Dermis blood vessel endothelial cell (primary cell): ENCODE data around the gene BANF2. TPM values are rescaled to one million over a fixed set of nuclear protein-coding genes. Genes with fewer than 3 reads are reported as not detected.
A peak's percentile ranks its signal among the peaks of the same experiment; 100 is the strongest.

Experiments used
- DNase-seq: peaks from one replicate; pipeline ENCODE4 v3.0.0; 2010
- total RNA-seq: library from RNA; depleted of rRNA; stranded (reverse); fragments of >200 nt; gene quantifications from 2 replicates; pipeline ENCODE4 v1.2.3, GENCODE V29; 2014

Gene BANF2
- total RNA-seq, 1 donor from 2014 or later = not detected

GRCh38 chr20:17735959-17736621 lies 36.3 kb downstream of the BANF2 start:
- no peak for DNase-seq

GRCh38 chr20:17738154-17738553 lies 38.4 kb downstream of the BANF2 start:
- DNase-seq = no peak

GRCh38 chr20:17741220-17741619 lies 41.5 kb downstream of the BANF2 start:
- DNase-seq = no peak

- DNase-seq = no peak
Measured at GRCh38 chr20:17742731-17743130, 43.0 kb downstream of the BANF2 start.

- DNase-seq = no peak
Measured at GRCh38 chr20:17743677-17744076, 43.9 kb downstream of the BANF2 start.

- peak; percentile 88 for DNase-seq
Measured at GRCh38 chr20:17747431-17747846, 47.7 kb downstream of the BANF2 start.

GRCh38 chr20:17748279-17748678 lies 48.5 kb downstream of the BANF2 start:
- no peak for DNase-seq

- no peak for DNase-seq
Measured at GRCh38 chr20:17749626-17749977, 49.8 kb downstream of the BANF2 start.

GRCh38 chr20:17749978-17750721 lies 50.4 kb downstream of the BANF2 start:
- peak; percentile 93 for DNase-seq

GRCh38 chr20:17750722-17751045 lies 50.9 kb downstream of the BANF2 start:
- no peak for DNase-seq

GRCh38 chr20:17751640-17752039 lies 51.9 kb downstream of the BANF2 start:
- no peak for DNase-seq

- DNase-seq = no peak
Measured at GRCh38 chr20:17752459-17752858, 52.7 kb downstream of the BANF2 start.

GRCh38 chr20:17753516-17753915 lies 53.8 kb downstream of the BANF2 start:
- no peak for DNase-seq

- no peak for DNase-seq
Measured at GRCh38 chr20:17756529-17756928, 56.8 kb downstream of the BANF2 start.

GRCh38 chr20:17757496-17757895 lies 57.7 kb downstream of the BANF2 start:
- DNase-seq = no peak

GRCh38 chr20:17758010-17758409 lies 58.2 kb downstream of the BANF2 start:
- DNase-seq = no peak

GRCh38 chr20:17758512-17758911 lies 58.7 kb downstream of the BANF2 start:
- DNase-seq = no peak

- DNase-seq = no peak
Measured at GRCh38 chr20:17759449-17759848, 59.7 kb downstream of the BANF2 start.

GRCh38 chr20:17761604-17762003 lies 61.8 kb downstream of the BANF2 start:
- DNase-seq = peak; percentile 16

- no peak for DNase-seq
Measured at GRCh38 chr20:17762243-17762872, 62.6 kb downstream of the BANF2 start.

GRCh38 chr20:17762873-17763557 lies 63.2 kb downstream of the BANF2 start:
- DNase-seq = no peak

GRCh38 chr20:17765017-17765416 lies 65.3 kb downstream of the BANF2 start:
- no peak for DNase-seq

GRCh38 chr20:17765584-17765983 lies 65.8 kb downstream of the BANF2 start:
- DNase-seq = no peak

- no peak for DNase-seq
Measured at GRCh38 chr20:17766226-17766625, 66.5 kb downstream of the BANF2 start.
